HG03039 (cell line): Measurements from ENCODE around the gene SKOR1.

Experiments
- ATAC-seq: cut with Tn5 transposase; IDR thresholded peaks from one replicate; pipeline ENCODE4 v1.9.1; 2021; ENCODE audit warnings: mild to moderate bottlenecking, moderate library complexity; ENCODE audit not compliant: unreplicated experiment

Gene SKOR1

GRCh38 chr15:67794832-67795574, 30.3 kb upstream of the SKOR1 start:
- ATAC-seq, result no peak

- ATAC-seq, result no peak
These were observed 28.8 kb upstream of the SKOR1 start for GRCh38 chr15:67796196-67797127.

GRCh38 chr15:67799801-67800205, 25.5 kb upstream of the SKOR1 start:
- ATAC-seq, result no peak

- ATAC-seq, result no peak
These were observed 24.2 kb upstream of the SKOR1 start for GRCh38 chr15:67801142-67801541.

- ATAC-seq, result no peak
These were observed 23.1 kb upstream of the SKOR1 start for GRCh38 chr15:67801926-67802914.

- ATAC-seq, result no peak
These were observed 22.0 kb upstream of the SKOR1 start for GRCh38 chr15:67803299-67803698.

- ATAC-seq, result no peak
These were observed 21.1 kb upstream of the SKOR1 start for GRCh38 chr15:67803996-67804843.

- no peak for ATAC-seq
These were observed 20.2 kb upstream of the SKOR1 start for GRCh38 chr15:67805008-67805665.

- no peak for ATAC-seq
These were observed 19.4 kb upstream of the SKOR1 start for GRCh38 chr15:67805666-67806516.

- no peak for ATAC-seq
These were observed 18.8 kb upstream of the SKOR1 start for GRCh38 chr15:67806536-67806935.

- ATAC-seq, result no peak
These were observed 18.2 kb upstream of the SKOR1 start for GRCh38 chr15:67807141-67807540.

GRCh38 chr15:67807836-67808235, 17.5 kb upstream of the SKOR1 start:
- no peak for ATAC-seq

- ATAC-seq, result no peak
These were observed 16.5 kb upstream of the SKOR1 start for GRCh38 chr15:67808821-67809220.

GRCh38 chr15:67809441-67809840, 15.9 kb upstream of the SKOR1 start:
- ATAC-seq, result no peak

GRCh38 chr15:67809866-67810265, 15.4 kb upstream of the SKOR1 start:
- no peak for ATAC-seq

- no peak for ATAC-seq
These were observed 13.1 kb upstream of the SKOR1 start for GRCh38 chr15:67812241-67812644.

- no peak for ATAC-seq
These were observed 12.1 kb upstream of the SKOR1 start for GRCh38 chr15:67813104-67813634.

- no peak for ATAC-seq
These were observed 10.2 kb upstream of the SKOR1 start for GRCh38 chr15:67815036-67815592.
